HG03159 (cell line): Measurements from ENCODE around the gene MICAL2.

Source experiments
- ATAC-seq: cut with Tn5 transposase; IDR thresholded peaks from one replicate; pipeline ENCODE4 v1.9.1; 2021; ENCODE audit warnings: mild to moderate bottlenecking, moderate library complexity; ENCODE audit not compliant: unreplicated experiment

The MICAL2 gene

DNA sequence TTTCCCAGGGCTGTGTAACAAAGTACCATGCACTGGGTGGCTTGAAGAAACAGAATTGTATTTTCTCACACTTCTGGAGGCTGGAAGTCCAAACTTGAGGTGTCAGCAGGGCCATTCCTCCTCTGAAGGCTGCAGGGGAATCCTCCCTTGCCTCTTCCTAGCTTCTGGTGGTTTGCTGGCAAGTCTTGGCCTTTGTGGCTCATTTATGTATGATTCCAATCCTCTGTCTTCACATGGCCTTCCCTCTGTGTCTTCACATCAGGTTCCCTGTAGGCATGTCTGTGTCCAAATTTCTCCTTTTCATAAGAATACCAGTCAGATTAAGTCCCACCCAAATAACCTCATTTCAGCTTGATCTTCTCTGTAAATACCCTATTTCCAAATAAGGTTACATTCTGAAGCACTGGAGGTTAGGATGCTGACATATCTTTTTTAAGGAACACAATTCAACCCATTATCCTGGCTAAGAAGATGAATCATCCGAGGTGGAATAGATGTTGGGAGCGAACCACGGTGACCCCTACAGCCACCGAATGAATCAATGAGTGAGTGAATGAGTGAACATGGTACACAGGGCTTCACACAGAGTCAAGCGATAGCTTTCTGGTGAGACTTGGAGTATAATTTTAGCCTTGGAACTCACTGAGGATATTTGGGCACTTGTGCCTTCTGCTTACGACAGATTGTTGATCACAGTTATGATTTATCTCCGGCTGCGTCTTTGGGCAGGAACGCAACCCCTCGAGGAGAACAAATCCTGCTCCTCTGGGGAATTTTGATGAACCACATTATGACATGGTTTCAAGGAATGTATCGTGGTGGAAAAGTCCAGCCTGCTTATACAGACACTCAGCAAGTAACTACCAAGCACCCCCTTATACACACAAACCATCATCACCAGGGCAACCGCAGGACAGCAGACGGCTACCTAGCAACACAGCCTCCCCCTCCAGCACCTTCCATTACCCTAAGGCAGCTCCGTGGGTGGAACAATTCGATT is 34.3 kb upstream of the MICAL2 start:
- ATAC-seq, result no peak

DNA sequence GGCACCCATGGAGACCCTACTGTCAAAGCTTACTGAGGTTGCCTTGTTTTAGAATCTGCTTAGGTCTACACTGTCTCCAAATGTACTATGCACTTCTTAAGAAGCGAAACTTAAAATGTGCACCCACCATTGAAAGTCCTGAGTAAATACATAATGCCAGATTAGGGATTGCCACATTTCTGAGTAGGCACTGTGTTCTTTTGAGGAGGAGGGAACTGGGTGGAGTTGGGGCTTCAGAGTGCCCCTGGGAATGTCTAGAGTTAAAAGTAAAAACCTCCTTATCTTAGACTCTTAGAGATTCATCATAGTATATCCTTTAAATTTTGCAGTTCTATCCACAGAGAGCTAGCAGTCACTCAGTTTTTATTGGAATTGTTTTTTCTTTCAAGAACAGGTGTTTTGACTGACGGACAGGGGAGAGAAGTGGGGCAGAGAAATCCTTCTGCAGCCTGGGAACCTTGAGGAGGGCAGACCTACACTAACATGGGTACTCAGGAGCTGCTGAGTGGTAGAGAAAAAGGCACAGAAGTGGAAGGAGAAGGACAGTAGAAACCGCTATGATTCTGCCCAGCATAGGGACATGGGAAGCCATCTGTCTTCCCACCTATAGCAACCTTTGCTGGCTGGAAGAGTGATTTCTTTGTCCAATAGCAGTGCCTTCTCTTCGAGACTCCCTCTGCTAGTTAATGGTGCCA is 33.4 kb upstream of the MICAL2 start:
- ATAC-seq, result no peak

DNA sequence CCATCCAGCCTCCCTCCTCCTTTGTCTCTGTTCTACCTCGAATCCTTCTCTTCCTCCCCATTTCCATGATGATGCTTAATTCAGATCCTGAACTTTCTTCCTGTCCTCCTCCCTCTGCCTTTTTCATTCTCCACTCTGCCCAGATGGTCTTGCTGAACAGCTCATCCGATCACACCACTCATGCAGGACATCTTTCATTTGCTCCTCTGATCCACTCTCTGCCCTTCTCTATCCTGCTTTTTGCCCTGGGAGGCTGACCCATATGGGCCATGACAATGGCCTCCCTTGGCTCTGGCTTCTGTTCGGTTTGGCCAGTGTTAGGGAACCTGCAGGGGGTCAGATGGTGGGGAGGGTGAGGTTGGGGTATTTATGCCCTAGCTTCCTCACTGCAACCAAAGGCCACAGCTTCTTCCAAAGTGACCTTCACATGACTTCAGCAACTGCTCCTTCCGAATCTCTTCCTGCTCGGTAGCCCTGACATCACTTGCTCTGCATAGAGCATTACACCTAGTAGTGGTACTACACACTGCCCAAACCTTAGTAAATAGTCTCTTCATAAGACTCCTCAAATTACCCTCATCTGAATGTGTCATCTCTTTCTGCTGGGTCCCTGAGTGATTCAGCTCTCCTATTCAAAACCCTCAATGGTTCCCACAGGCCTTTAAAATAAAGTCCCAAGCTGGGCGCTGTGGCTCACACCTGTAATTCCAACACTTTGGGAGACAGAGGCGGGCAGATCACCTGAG is 32.7 kb upstream of the MICAL2 start:
- no peak for ATAC-seq

DNA sequence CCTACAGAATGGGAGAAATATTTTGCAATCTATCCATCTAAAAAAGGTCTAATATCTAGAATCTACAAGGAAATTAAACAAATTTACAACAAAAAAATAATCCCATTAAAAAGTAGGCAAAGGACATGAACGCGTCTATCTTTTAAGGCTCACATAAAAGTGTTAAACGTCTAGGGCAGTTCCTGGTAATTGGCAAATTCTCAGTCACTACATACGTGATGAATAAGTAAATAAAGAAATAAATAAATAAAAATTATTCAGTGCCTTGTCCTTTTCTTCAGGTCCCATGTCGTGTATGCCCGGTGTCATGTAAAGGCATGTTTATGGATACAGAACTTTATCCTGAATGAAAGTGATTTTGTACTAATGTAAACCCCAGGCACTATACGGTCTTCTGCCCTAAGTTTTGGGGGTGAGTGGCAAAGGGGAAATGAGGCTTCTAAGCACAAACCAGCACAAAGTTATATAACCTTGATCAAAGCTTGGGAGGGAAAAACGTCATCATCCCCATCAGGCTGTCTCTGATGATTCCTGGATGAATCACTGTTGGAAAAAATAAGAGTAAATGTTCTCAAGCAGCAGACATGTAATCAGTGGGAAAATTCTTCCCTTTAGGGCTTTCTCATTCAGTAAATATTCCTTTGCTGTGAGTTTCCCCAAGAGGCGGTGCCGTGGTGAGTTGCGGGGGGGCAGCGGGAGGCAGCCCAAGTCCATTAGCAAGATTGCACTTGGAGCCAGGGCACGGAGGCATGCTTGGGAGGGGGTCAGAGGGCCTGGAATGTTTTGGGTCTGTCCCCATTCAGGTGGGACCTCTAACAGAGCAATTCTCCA is 30.4 kb upstream of the MICAL2 start:
- ATAC-seq, result no peak

DNA sequence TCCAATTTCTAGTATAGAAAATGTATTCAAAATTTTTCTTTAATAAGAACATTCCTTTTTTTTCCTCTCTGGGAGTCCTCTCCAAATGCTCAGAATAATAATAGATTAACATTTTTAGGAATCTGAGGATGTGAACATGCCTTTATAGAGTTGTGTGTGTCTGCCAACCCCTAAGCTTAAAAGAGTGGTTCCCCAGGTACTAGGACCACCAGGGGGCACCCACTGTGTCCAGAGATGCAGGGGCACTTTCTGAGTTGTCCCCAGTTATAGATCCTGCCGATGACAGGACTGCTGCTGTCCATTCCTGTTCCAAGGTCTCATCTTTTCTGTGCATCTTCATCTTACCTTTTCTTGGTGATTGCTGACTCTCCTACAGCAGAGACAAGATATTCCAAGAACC is 27.0 kb upstream of the MICAL2 start:
- no peak for ATAC-seq

DNA sequence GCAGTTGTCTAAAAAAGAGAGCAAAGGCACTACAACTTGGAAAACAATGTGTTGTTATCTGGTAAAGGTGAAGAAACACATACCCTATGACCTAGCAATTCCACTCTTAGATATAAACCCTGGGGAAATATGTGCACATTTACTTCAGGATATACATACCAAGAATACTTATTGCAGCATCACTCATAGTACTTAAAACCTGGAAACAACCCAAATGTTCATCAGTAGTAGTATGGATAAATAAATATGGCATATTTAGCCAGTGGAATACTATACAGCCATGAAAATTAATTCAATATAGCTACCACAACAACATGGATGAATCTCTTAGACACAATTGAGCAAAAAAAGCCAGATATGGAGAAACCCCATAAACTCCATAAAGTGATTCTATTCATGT is 26.1 kb upstream of the MICAL2 start:
- no peak for ATAC-seq

DNA sequence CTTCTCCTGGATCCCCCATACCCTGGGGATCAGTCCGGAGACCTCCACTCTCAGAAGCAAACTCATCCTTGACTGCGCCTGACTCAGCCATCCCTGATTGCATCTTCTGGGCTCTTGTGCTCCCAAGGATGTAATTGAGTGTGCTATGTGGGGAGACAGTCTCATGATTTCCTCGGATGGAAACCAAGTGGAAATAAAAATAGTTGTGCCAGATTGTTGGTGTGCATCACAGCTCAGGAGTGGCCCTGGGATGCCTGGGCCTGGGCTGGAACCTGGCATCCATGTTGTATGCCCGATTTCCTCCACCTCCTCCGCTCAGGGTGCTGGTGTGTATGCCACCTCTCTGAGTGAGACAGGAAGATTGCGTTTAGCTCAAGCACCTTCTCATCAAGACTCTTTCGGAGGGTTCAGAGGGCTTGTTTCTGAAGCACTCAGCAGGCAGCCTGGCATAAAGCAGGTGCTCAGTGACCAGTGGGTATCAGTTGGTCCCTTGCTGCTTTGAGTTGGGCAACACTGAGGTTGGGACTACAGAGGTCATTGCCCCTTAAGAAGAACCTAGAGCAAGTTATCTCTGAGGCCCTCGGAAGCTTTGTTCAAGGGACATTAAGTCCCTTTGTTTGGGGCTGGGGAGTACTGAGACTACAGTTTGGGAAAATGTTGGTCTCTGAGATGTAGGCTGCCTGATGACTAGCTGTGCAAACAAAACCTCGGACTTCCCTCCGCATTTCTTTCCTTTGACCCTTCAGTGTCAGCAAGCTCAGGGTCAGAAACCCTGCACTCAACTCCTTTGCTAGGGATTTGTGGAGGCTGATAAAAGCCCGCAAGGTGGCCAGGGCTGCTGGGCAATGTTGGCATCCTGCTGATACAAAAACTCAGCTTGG is 24.8 kb upstream of the MICAL2 start:
- no peak for ATAC-seq

DNA sequence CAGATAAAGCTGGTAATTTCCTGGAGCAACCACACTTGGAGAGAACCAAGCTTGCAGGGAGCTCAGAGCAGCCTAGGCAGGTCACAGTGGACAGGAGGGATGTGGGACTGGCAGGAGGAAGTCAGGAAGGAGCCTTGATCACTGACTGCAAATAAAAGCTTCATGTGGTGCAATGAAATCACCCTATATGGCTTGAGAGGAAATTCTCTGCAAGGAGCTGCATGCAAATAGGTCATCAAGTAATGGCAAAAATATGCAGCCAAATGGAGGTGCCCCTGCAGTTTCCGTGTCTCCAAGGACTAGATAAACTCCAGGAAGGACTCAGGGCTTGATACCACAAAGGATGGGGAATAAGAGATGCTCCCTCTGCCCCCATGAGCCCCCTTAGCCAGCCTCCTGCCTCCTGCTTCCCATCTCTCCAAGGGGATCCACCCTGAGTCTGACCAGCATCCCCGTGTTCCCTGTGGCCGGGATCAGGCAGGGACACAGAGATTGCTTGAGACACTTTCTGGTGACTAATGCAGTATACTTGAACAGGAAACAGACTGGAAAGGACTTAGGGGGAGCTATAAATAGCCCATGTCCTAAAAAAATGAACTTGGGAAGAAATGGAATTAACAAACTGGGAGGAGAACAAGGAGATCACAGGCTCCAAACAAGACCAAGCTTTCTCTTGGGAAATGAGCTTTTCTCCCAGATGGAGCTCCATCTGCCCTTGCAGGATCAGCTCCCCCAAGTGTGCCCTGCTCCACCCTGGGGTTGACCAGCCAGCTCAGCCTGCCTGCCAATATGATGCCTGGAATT is 23.9 kb upstream of the MICAL2 start:
- no peak for ATAC-seq

DNA sequence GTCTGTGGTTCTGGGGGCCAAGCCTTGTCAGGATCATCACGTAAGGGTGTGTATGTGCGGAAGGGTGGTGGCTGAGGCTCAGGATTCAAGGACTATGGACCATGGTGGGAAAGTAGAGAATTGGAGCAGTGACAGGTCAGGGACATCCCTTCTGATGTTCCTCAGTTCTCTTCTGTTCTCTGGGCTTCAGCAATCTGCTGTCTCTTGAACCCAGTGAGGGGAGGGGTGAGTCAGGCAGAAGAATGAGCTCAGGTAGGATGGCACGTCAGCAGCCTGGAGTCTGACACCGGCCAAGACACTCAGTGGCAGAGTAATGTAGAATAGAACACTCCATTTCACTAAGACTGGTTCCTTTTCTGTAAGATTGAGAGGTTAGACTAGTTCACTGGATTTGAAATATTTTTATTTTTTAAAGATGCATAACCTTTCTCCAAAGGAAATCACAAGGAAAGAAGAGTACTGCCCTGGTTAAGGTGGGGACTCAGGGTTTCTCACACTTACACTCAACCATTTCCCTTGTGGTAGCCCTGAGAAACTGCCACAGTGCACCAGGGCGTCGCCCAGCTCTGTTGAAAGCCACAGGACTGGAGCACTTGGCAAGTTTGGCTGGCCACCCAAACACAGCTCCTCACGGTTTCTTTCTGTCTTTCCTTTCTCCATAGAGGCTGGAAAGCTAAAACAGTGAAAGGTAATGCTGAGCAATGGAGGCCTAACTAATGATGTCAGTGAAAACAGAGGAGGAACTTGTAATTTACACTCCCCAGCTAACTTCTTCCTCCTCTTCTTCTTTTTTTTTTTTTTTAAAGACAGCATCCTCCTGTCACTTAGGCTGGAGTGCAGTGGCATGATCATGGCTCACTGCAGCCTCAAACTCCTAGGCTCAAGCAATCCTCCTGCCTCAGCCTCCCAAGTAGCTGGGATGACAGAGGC is 23.1 kb upstream of the MICAL2 start:
- ATAC-seq, result peak; percentile 69

DNA sequence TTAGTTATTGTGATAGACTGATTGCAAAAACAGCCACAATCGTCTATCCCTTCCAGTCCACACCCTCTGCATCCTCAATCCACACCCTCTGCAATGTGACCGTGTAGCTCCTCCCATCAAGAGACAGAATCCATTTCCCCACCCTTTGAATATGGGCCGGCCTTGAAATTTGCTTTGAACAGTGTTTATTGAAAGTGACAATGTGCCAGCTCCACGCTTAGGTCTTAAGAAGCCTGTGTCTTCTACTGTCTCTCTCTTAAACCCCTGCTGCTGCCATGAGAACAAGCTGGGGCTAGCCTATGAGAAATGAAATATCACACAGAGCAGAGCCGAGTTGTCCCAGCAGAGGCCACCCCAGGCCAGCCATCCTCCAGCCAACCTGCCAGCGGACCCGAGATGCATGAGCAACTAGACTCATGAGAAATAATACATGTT is 22.3 kb upstream of the MICAL2 start:
- ATAC-seq, result no peak

DNA sequence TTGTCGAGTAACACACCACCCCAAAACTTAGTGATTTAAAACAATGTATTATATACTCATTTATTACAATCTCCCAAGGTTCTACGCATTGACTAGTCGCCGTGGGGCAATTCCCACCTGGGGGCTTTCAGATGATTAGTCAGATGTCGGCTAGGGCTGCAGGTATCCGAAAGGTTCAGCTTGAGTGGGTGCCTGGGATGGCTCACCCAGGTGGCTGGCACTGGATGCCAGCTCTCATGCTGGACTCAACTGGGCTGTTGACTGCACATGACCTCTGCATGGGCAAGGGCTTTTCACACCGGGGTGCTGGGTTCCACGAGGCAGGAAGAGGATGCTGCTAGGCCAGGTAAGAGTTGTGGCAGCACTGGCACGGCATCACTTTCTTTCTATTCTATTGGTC is 21.9 kb upstream of the MICAL2 start:
- ATAC-seq, result no peak

DNA sequence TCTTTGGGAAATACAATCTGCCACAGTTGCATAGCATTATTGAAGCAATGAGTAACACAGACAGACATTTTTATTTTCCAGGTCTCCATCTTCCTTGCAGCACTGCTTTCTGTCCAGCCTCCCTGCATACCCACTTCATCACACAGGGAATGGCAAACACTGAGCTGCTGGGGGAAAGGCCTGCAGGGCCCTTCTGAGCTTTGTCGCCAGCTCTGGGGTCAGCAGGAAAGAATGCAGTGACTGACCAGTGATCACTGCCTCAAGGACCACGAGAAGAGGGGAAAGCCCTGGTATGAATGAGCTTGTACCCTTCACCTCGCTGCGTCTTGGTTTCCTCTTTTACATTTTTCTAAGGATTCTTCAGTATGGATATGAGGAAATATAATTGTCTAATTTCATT is 21.3 kb upstream of the MICAL2 start:
- ATAC-seq, result no peak

DNA sequence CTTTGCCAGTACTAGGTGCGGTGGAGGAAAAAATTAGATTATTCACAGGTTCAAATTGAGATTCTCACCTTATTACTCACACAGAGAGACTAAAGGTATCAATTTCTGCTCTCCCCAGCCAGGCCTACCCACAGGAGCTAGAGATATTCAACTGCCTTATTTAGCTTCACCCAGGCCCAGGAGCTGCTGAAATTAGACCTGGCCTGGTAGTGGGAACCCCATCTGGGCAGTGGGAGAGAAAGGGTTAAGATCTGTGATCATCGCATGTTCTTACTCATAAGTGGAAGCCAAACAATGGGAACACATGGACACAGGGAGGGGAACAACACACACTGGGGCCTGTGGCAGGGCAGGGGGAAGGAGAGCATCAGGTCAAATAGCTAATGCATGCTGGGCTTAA is 20.9 kb upstream of the MICAL2 start:
- ATAC-seq, result no peak

DNA sequence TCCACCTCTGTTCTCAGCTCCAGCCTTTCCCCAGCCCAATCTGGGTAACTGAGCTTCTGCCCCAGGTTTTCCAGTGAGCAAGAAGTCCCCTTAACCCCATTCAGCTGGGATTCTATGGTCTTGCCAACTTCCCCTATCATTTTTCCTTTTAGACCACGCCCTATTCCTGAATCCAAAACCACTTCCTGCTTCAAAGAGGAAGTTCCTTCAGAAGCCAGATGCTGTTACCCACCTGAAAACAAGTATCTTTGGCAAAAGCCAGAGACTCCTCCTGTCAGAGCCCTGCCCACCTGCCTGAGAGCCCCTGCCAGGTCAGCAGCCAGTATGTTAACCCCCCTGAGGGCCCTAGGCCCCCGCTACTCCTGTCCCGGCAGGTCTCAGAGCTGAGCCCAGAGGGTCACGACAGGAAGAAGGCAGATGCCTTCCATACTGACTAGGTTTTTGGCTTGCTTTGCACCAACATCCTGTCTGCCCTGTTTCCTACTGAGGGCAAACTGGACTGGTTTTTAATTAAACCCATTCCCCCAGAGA is 20.3 kb upstream of the MICAL2 start:
- ATAC-seq, result no peak

DNA sequence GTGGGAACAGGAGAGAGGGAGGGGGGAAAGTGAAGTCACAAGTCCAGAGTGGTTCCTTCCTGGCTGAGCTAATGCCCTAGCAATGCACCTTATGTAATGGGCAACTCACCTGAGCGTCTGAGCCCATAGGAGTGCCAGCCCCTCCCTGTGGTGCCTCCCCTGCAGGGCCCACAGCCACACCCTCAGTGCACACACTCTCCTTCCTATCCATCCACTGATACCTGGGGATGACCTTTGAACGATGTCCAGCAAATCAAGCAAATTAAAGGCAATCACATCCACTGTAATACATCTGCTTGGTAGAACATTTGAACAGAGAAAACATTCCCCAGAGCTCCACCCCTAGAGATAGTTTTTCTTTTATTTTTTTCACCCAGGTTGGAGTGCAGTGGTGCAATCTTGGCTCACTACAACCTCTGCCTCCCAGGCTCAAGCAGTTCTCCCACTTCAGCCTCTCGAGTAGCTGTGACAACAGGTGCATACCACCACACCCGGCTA is 19.6 kb upstream of the MICAL2 start:
- ATAC-seq, result no peak

DNA sequence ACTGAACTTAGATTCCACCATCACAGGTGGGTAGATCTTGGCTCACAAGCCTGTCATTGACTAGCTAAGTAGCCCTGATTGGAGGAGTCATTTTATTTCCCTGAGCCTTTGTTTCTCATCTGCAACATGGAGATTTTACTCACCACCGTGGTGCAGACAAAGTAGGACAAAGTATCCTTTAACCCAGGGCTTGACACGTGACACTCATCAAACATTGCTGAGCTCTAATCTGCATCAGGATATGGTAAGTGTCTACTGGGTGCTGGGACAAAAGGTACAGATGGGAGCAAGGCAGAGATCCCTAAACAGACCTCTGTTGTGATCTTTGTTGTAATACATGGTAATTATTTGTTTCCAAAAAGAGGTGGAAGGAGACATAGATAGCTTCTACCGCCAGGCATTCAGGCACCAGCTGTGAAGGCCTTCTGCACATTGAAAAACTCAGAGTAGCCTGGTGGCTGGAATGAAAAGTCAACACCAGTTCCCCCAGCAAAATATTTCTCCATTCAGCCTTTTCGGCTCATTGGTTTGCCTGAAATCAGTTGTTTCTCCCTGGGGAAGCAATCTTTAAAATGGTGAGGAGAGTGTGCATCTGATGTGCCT is 18.3 kb upstream of the MICAL2 start:
- no peak for ATAC-seq

DNA sequence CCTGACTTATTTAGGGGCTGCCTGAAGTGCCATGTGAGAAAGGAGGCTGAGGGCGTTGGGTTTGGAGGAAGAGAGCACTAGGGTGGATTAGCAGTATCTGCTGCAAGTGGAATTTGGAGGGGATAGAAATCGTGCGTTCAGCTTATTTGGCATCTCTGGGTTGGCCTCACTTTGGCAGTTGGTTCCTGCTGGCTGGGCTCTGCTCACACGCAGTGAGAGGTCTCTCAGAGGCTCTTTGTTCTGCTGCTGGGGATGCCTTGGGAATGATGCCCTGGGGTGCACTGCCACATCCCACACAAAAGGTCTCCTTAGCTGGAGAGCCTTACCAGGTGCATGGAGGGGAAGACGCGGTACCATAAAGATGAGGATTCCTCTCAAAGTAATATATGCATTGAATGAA is 17.7 kb upstream of the MICAL2 start:
- no peak for ATAC-seq
